Fibroblast of pulmonary artery (primary cell): ENCODE data around the gene MEFV.
"Not testable (repeated sequence)": the region's sequence is repeated elsewhere in the genome, so short reads cannot be mapped to it uniquely, and the experiment has no call there.

ENCODE experiments used
- DNase-seq: peaks from one replicate; pipeline ENCODE4 v3.0.0-alpha.2; 2010; ENCODE audit warnings: low read depth
- H3K4me3 ChIP-seq: replicated peaks from 2 replicates; pipeline ENCODE4 v1.5.1; 2011; ENCODE audit warnings: low read depth, mild to moderate bottlenecking, control low read depth, low read length, moderate library complexity
- CTCF ChIP-seq: IDR thresholded peaks from 2 replicates; pipeline ENCODE4 v1.5.1; 2011; ENCODE audit warnings: mild to moderate bottlenecking, control low read depth, low read length, inconsistent platforms; ENCODE audit errors: missing control alignments

Gene MEFV

DNA sequence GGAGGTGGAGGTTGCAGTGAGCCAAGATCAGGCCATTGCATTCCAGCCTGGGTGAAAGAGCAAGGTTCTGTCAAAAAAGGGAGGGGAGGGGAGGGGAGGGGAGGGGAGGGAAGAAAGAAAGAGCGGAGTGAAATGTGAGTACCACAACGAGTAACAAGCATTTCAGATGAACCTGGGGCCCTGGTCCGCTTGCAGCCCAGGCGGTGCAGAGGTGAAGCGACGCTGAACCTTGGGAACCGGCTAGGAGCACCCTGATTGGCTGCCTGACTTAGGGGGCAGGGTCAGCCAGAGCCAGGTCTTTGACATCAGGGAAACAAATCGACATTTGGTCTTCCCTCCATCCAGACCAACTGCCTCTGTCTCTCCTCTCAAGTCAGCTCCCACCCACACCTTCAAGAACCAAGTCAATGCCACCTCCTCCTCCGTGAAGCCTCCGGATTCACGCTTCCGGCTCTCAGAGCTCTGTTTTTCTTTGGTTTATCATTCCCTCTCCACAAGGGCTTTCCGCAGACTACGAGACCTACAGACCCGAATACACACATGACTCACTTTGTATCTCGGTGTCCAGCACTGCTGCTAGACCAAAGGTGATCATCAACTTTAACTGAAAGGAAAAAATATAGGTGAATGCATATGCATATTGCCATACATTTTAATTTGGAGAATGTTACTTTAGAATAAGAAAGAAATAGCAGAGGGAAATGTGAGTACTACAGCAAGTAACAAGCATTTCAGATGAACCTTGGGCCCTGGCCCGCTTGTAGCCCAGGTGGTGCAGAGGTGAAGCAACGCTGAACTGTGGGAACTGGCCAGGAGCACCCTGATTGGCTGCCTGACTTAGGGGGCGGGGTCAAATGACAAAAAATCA, 49.1 kb downstream of the MEFV start:
- TF ChIP-seq CTCF, result no peak
- H3K4me3 ChIP-seq, result no peak overlapping the region
- no peak for DNase-seq

DNA sequence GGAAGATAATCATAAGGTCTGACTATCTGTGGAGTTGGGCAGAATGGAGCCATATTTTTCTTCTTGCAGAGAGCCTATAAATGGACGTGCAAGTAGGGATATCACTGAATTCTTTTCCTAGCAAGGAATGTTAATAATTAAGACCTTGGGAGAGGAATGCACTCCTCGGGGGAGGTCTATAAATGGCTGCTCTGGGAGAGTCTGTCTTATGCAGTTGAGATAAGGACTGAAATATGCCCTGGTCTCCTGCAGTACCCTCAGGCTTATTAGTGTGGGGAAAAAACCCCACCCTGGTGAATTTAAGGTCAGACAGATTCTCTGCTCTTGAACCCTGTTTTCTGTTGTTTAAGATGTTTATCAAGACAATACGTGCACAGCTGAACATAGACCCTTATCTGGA, 50.5 kb downstream of the MEFV start:
- not testable (repeated sequence) for DNase-seq, H3K4me3 ChIP-seq

DNA sequence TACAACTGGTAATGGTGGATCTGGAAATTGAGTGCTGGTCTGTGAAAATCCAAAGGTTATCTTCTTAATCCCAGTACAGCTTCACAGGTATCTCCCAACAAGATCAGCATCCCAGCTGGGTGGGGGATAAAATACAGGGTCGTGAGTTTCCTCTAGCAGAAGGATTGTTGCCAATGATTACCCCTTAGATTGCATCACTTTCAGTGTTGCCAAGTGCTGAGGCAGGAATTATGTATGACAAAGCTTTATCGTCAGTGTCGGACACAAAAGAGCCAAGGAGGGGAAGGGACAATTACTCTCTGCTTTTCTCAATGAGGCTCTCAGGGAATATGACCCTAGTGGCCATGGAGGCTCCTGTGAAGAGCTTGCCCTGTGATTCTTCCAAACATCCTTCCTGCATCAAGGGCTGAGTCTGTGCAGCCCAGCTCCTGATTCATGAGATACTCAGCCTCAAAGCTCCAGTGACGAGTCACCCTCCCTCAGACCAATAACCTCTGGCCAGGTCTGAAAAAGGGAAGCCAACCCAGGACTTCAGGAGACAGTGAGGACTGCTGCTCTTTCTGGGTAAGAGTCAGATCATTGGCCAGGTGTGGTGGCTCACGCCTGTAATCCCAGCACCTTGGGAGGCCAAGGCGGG, 53.4 kb downstream of the MEFV start:
- TF ChIP-seq CTCF, result no peak
- no peak for DNase-seq
- no peak overlapping the region for H3K4me3 ChIP-seq

GRCh38 chr16:3198334-3199072, 57.9 kb downstream of the MEFV start:
- no peak overlapping the region for H3K4me3 ChIP-seq
- DNase-seq, result no peak
- no peak for TF ChIP-seq CTCF

GRCh38 chr16:3197694-3198333, 58.6 kb downstream of the MEFV start:
- not testable (repeated sequence) for H3K4me3 ChIP-seq, DNase-seq

DNA sequence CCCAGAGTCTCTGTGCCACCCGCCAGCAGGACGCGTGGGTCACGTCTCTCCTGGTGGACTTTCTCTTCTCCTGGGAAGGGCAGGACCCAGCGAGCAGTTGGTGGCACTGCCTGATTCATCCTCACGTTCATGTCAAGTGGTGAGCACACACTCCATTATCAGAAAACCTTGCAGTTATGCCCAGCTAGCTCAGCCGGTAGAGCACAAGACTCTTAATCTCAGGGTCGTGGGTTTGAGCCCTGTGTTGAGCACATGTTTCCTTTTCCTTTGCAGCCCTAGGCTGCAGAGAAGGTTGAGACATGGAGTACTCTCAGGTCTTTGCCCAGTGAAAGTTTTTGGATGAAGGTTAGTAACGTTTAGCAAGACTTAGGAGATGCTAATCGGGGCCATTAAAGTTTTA, 60.5 kb downstream of the MEFV start:
- DNase-seq, result no peak
- no peak overlapping the region for H3K4me3 ChIP-seq
- TF ChIP-seq CTCF, result no peak

GRCh38 chr16:3194792-3195191, 61.6 kb downstream of the MEFV start:
- DNase-seq, result no peak
- H3K4me3 ChIP-seq, result no peak overlapping the region
- TF ChIP-seq CTCF, result no peak
